Measurements from ENCODE around the gene IGLL5.

IGLL5 gene

DNA sequence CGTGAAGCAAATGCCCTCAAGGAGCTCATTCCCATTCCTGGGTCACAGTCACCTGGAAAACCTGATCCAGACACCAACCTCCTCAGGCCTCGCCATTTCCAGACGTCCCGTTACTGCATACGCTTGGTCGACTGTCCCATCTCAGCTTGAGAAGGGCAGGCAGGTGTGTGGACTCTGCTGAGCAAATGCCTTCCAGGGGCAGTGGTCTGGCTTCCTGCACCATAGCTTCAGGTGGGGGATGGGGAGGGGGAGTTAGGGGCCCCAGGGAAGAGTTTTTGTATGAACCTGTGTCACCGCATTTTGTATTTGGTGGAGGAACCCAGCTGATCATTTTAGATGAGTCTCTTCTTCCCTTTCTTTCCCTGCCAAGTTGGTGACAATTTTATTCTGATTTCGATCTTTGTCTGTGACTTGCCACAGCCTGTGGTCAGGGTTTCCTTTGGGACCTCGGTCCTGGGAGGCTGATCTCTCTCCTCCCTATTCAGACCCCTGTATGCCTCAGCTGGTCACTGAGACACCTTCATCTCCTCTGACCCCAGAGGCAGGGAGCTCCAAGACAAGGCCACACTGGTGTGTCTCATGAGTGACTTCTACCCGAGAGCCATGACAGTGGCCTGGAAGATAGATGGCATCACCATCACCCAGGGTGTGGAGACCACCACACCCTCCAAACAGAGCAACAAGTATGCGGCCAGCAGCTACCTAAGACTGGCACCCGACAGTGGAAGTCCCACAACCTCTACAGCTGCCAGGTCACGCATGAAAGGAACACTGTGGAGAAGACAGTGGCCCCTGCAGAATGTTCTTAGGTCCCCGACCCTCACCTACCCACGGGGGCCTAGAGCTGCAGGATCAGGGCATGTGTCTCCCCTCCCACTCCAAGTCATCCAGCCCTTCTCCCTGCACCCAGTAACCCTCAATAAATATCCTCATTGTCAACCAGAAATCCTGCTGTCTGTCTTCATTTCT lies 22.9 kb downstream of the IGLL5 start:
- H3K4me3 ChIP-seq (ENCODE audit: low read depth, low read length): no peak overlapping the region
- TF ChIP-seq, protein P1, sequence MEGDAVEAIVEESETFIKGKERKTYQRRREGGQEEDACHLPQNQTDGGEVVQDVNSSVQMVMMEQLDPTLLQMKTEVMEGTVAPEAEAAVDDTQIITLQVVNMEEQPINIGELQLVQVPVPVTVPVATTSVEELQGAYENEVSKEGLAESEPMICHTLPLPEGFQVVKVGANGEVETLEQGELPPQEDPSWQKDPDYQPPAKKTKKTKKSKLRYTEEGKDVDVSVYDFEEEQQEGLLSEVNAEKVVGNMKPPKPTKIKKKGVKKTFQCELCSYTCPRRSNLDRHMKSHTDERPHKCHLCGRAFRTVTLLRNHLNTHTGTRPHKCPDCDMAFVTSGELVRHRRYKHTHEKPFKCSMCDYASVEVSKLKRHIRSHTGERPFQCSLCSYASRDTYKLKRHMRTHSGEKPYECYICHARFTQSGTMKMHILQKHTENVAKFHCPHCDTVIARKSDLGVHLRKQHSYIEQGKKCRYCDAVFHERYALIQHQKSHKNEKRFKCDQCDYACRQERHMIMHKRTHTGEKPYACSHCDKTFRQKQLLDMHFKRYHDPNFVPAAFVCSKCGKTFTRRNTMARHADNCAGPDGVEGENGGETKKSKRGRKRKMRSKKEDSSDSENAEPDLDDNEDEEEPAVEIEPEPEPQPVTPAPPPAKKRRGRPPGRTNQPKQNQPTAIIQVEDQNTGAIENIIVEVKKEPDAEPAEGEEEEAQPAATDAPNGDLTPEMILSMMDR (IDR thresholded peaks at IDR 0.05; ENCODE audit: control insufficient read depth, extremely low read depth, insufficient read depth): no peak
- DNase-seq (ENCODE audit: low read depth): no peak

DNA sequence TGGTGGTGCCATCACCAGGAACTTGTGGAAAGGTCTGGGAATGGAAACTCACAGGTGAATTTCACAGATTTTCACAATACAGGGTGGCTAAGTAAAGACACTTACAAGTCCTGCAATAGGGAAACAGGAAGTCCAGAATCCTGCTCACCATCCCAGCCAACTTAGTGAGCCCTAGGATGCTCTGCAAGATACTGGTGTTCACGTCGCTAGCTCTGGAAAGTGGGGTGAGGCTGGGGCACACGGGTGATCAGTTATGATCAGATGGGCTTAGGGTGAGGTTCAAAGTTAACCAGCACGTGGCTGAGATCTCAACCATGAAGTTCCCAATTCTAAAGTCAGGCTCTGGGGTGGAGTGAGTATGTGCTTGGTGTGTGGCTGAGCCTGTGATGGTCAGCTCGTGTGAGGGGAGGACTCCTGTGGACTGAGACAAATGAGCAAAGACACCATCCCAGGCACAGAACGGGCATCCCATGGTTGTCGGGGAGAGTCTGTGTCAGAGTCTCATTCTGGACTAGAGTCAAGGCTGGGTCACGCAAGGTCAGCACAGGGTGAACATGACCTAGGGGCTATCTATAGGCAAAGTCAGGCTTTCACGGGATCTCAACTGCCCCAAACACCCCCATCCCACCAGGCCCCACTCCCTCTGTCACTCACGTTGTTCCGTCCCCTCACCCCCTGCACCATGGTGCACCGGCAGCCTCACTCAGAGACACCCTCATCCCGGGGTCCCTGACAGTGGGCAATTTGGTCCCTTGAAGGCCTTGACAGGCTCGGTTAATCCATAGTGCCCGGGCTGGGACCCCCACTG lies 23.9 kb downstream of the IGLL5 start:
- H3K4me3 ChIP-seq (ENCODE audit: low read depth, low read length): no peak overlapping the region
- DNase-seq (ENCODE audit: low read depth): no peak
- TF ChIP-seq, protein P1 (IDR thresholded peaks at IDR 0.05; ENCODE audit: control insufficient read depth, extremely low read depth, insufficient read depth): no peak

DNA sequence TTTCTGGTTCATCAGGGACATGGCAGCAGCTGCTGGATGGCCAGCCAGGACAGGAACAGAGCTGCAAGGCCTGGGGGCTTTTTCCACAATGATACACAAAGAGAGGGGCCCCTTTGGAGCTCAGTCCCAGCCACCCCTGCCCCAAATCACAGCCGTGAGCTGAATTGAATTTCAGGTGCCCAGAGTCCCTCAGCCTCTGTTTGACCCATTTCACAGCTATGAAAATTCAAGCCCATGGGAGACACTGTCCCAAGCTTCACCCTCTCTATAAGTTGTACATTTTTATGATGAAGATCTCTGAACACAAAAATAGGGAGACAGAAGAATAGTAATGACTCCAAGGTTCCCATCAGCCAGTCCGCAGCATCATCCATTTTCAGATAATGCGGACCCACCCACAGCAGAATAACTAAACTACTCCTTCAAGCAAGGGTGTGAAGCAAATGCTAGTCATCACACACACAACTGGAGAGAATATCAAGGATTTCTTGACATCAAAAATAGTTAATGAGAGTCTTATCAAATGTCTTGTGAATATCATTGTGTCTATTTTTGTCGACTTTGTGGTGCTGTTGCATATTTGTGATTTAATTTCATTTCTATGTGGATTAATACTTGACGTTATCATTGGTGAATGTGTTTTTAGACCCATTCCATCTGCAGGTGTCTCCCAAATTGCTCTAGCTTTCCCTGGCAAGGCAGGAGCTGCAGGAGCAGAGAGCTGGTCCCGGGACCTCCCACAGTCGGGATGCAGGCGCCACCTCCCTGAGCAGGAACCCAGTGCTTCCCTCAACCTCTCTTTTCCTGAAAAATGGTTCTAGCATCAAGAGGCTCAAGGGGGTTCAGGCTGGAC lies 24.7 kb downstream of the IGLL5 start:
- TF ChIP-seq, protein P1 (IDR thresholded peaks at IDR 0.05; ENCODE audit: control insufficient read depth, extremely low read depth, insufficient read depth): no peak
- no peak for DNase-seq (ENCODE audit: low read depth)
- H3K4me3 ChIP-seq (ENCODE audit: low read depth, low read length): no peak overlapping the region

DNA sequence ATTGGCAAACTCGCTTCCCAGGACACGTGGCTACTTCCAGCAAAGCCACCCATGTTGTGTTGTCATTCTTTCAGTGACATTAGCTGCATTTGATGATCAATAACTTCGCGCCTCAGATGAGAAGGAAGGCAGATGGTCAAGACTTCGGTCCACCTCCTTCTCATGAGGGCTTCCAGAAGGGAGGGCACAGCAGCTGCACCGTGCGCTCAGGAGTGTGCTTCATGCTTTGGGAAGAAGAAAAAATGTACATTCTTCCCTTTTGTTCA lies 25.3 kb downstream of the IGLL5 start:
- H3K4me3 ChIP-seq (ENCODE audit: low read depth, low read length): no peak overlapping the region
- TF ChIP-seq, protein P1 (IDR thresholded peaks at IDR 0.05; ENCODE audit: control insufficient read depth, extremely low read depth, insufficient read depth): no peak
- no peak for DNase-seq (ENCODE audit: low read depth)

DNA sequence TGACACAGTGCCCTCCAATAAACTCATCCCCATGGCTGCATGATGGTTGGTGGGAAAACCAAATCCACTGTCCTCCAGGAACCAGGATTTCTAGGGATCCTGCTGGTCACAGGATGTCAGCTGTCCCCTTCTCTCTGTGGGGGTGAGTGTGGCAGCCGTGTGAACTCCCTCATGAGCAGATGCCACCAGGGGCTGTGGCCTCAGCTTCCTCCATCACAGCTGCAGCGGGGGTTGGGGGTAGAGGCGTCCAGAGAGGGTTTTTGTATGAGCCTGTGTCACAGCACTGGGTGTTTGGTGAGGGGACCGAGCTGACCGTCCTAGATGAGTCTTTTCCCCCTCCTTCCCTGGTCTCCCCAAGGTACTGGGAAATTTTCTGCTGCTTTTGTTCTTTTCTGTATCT lies 26.4 kb downstream of the IGLL5 start:
- TF ChIP-seq, protein P1 (IDR thresholded peaks at IDR 0.05; ENCODE audit: control insufficient read depth, extremely low read depth, insufficient read depth): no peak
- H3K4me3 ChIP-seq (ENCODE audit: low read depth, low read length): no peak overlapping the region
- DNase-seq (ENCODE audit: low read depth): no peak
